A673 (cell line): ENCODE measurements around the gene PTTG2.
A peak's percentile ranks its signal among the peaks of the same experiment; 100 is the strongest.

ENCODE experiments used
- CTCF ChIP-seq: fragments of 300-800, 200-600 bp; sonication (generic); conservative IDR thresholded peaks from 2 replicates; pipeline ENCODE4 v1.5.1; 2017; ENCODE audit warnings: low read depth, mild to moderate bottlenecking, antibody characterized with exemption, low read length, moderate library complexity, mixed read lengths
- EZH2 ChIP-seq: fragments of 200-600 bp; sonication (generic); IDR thresholded peaks from 2 replicates; pipeline ENCODE4 v1.6.1; 2017; ENCODE audit warnings: borderline replicate concordance, low read depth, mild to moderate bottlenecking, mixed read lengths, antibody characterized with exemption, low read length; ENCODE audit not compliant: poor library complexity, severe bottlenecking

- TF ChIP-seq CTCF = peak; percentile 64
- no peak for TF ChIP-seq EZH2
These were observed 17.5 kb downstream of the PTTG2 start for GRCh38 chr4:37977471-37978247.
